Measurements from ENCODE around the gene KRT20.

DNA sequence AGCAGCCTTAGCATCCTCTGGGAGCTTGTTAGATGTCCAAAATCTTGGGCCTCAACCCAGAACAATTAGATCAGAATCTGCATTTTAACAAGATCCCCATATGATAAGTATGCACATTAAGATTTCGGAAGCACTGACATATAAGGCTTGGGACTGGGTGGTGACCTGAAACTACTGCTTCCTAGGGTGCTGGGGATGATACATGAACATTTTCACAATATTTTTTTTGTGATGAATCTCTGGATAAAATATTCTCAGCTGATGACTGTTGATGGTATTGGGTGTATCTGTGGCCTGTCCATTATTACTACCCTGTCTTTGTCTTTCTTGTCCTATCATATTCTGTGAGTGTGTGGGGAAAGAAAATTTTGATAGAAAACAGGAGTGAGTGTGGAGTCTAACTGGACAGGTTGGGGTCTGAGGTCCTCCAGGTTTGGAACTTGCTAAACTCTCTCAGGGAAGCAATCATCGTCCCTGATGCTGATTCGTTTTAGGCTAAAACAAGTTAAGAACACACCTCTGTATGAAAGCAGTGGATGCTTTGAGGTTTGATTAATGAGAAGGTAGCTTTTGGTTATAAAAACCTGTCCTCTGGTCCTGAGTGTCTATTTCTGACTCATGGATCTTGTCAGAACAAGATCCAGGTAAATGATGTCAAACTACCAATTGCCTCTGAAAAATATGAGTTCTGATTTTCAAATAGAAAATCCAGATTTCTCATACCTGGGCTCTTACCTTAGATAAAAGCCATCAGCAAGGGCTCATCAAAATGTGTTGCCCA lies 29.2 kb upstream of the KRT20 start:
- TF ChIP-seq POLR2AphosphoS5 (IDR thresholded peaks at IDR 0.05), result no peak
- TF ChIP-seq, protein P1, sequence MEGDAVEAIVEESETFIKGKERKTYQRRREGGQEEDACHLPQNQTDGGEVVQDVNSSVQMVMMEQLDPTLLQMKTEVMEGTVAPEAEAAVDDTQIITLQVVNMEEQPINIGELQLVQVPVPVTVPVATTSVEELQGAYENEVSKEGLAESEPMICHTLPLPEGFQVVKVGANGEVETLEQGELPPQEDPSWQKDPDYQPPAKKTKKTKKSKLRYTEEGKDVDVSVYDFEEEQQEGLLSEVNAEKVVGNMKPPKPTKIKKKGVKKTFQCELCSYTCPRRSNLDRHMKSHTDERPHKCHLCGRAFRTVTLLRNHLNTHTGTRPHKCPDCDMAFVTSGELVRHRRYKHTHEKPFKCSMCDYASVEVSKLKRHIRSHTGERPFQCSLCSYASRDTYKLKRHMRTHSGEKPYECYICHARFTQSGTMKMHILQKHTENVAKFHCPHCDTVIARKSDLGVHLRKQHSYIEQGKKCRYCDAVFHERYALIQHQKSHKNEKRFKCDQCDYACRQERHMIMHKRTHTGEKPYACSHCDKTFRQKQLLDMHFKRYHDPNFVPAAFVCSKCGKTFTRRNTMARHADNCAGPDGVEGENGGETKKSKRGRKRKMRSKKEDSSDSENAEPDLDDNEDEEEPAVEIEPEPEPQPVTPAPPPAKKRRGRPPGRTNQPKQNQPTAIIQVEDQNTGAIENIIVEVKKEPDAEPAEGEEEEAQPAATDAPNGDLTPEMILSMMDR (IDR thresholded peaks at IDR 0.05), result no peak

All from gastroesophageal sphincter (tissue), 3 donors.